GM18861 (cell line): ENCODE data around the gene KCNAB2.

ENCODE experiments used
- ATAC-seq: cut with Tn5 transposase; IDR thresholded peaks from one replicate; pipeline ENCODE4 v1.9.1; 2021; ENCODE audit not compliant: unreplicated experiment

KCNAB2 gene

DNA sequence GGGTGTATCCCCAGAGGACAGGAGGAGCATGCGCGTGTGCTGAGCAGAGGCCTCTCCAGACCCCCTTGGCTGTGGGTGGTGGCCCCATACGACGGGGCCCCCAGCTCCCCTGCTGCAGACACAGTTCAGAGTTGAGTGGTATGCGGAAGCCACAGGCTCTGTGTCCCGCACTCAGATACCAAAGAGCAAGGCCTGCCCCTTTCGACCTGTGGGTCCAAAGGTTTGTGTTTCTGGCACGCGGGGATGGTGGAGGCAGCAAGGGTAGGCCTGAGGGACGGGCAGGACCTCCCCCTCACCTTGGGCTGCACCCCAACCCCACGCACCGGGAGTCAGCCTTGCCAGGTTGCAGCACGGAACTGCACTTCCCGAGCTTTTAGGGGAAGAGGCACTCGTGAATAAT lies at the start of gene KCNAB2:
Gene KCNAB2, plus strand, starts transcription at position 328 of the 400 bp plus-strand sequence. CDS start 5,649 bp downstream, outside the sequence.
- no peak for ATAC-seq

DNA sequence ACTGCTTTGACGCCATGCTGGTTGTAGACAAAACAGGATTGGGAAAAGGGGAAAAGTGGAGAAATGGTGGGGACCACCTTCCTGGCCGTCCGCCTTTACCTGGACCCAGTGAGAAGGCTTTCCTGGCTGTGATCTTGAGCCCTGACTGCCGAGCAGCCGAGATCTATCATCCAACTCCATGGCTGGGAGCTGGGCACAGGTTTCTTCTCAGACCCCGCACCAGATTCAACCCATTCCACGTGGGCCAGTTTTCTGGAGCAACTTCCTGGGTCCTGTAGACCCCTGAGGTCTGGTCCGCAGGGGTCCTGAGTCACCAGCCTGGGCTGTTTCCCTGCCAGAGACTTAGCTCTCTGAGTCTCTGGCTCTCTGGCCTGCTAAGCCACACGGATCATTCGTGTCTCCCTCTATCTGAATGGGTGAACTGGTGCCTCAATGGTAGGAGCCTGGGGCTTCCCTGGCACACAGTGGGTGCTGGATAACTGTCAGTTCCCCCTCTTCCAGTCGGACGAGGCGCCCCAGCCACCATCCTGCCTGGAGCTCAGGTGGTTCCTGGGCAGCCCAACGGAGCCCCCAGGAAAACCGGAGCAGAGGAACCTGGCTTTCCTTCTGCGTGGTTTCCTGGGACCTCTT lies 48.9 kb upstream of the KCNAB2 start:
- no peak for ATAC-seq

DNA sequence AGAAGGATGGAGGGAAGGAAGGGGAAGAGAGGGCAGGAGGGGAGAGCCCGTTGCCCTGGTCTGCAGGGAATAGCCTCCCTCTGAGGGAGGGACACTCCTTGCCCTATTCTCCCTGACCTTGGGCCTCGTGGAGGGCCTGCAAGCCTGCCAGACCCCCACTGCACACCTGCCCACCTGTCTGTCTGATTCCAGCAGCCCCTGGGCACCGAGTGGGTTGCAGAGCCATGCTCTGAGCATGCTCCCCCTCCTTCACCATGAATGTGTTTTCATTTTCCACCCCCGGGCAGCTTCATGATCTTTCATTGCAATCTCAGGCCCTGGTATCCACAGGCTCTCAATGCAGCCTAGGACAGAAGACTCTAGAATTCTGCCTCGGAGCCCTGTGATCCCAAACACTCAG lies 48.4 kb upstream of the KCNAB2 start:
- no peak for ATAC-seq

DNA sequence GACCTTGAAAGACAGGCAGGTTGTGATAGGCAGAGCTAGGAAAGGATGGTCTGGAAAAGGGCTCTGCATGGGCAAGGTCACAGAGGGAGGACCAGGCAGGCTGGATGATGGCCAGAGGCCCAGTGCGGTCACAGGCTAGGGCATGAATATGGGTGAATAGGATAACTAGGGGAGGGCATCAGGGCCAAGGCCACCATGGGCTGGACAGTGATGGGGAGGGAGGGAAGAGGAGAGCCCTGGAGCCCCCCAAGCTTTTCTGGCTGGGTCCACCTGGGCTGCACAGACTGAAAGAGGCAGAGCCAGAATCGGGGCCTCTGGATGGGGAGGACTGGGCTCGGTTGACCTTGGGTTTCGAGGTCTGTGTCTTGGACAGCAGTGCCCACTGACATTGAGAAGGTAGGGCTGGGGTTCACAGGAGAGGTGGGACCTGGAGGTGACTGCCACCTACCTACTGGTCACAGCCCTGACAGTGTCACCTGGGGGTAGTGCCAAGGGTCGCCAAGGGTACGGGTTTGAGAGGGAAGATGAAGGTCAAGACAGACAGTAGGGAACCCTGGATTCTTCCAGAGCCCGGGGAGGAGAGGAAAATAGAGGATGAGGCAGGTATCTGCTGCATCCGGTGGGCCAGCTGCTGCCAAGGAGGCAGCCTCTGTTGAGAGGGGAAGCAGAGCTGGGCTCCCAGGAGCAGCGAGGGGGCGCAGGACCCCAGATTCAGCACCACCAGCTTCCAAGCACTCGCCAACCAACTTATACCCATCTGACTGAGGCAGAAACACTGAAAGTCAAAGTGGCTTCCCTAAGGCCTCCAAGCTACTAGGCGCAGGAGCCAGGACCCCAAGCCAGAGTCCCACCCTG lies 47.4 kb upstream of the KCNAB2 start:
- no peak for ATAC-seq

DNA sequence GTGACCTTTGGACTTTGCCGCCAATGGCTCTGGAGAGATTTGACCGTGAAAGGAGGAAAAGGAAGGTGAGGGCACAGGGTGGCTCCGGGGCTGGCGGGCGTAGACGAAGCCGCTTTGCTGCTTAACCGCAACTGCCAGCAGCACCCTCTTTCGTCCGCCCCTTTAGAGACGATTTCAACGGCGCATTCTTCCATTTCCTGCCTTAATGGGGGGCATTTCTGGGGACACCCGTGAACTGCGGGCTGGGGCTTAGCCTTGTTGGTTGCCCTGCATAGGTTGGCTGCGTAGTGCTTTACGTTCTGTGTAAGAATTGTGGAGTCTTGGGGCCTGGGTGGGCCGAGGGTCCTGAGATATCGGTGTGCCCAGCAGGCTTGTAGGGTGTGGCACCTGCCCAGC lies 46.8 kb upstream of the KCNAB2 start:
- ATAC-seq: no peak

DNA sequence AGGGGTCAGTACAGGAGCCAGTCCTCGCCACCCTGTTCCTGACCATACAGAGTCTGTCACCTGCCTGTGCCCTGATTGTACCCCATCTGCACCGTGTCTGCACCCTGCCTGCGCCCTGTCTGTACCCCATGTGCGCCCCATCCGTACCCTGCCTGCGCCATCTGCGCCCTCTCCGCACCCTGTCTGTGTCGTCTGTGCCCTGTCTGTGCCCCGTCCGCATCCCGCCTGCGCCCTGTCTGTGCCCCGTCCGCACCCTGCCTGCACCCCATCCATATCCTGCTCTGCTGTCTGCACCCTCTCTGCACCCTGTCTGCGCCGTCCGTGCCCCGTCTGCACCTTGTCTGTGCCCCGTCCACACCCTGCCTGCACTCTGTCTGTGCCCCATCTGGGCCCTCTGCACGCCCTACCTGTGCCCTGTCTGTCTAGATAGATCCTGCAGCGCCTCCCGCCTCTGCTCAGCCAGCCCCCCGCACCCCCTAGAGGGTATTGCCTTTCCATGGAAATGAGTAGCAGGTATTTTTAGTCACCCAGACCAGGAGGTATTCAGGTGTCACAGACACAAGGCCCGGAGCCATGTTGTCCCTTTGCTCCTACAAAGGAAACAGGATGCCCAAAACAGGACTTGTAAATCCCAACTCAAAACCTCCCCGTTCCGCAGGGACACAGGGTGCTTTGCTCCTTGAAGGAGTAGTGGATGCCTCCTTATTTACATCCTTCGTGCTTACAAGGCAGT lies 45.8 kb upstream of the KCNAB2 start:
- ATAC-seq: no peak

DNA sequence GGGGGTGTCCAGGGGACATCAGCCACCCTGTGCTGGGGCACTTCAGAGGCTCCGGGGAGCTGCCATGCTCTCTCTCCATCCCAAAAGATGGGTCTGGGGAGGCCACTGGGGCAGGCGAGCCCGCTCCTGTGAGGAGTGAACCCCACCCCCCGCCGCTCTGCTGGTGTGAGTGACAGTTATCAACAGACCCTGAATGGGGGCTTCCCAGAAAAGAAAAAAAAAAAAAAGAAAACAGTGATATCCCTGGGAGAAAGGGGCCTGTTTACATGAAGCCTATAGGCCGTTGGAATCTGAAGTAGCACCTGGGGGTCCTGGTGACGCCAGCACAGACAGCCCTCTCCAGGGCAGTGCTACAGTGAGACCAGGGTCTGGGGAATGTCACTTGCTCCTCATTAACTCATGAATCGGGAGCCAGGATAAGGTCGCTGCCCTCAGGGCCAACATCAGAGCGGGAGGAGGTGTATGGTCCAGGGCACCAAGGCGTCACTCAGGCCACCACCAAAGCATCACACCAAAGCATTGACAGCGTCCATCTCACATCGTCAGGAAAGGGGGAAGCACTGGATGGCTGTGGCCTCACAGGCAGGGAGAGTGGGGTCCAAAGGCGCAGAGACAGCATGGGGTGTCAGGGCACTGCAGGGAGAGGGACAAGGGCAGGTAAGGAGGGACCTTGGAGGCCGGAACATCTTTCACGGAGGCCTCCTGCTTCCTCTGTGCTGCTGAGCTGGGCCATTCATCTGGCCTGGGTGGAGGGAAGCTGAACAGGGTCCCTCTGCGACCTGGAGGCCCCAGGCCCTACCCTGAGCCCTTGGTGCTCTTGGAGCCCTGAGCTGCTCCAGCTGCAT lies 45.0 kb upstream of the KCNAB2 start:
- no peak for ATAC-seq

DNA sequence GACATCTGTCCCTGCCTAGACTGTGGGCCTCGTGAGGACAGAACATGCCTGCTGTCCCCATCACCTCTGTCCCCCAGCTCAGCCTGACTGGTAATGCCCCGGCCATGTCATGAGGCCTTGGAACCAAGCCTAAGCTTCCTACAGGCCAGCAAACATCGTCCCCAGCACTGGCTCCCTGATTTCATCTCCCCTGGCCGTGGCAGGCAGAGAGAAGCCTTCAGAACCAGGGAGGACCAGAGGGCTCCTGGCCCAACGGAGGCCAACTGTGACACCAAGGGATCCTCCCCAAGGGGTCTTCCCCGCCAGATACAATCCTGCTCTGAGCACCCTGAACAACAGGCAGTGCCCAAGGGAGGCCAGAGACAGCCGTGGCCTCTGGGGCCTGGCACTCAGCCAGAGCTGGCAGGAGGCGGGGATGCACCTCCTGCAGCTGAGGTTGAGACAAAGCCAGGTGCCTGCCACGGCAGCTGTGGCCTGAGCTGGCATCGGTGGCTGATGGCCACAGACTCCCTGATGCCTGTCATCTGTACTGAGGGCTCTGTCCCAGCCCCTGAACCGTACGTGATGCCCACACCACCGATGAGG lies 43.6 kb upstream of the KCNAB2 start:
- ATAC-seq: no peak

DNA sequence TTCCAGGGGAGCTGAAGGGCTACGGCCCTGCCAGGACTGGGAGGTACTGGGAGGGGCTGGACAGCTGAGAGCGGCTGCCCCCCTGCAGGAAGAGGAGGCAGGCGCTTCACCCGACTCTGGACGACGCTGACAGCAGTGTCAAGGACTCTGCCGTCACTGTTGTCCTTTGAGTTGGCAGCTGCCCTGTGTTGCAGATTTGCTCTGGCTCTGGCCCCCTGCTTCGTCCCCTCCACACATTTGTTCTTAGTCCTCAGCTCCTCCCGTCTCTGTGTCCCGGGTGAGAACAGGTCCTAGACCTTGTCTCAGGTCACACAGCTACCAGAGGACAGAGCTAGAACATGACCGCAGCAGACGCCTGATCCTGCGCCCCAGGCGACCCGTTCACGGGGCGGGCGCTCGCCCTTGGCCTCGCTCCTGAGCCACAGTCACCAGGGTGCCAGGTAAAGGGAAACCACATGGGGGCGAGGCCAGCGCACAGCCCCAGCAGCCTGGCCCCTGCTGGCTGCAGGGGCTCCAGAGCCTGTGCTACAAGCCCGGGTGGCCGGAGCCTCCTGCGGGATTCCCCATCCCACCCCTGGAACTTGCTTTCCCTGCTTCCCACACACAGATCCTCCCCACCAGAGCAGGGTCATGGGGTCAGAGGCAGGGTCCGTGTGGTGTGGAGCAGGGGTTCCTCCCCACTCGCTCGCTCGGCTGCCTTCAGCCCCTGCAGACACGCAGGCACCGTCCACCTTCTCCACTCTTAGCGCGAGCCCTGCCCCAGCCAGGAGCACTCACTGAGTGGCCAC lies 42.8 kb upstream of the KCNAB2 start:
- ATAC-seq: no peak

DNA sequence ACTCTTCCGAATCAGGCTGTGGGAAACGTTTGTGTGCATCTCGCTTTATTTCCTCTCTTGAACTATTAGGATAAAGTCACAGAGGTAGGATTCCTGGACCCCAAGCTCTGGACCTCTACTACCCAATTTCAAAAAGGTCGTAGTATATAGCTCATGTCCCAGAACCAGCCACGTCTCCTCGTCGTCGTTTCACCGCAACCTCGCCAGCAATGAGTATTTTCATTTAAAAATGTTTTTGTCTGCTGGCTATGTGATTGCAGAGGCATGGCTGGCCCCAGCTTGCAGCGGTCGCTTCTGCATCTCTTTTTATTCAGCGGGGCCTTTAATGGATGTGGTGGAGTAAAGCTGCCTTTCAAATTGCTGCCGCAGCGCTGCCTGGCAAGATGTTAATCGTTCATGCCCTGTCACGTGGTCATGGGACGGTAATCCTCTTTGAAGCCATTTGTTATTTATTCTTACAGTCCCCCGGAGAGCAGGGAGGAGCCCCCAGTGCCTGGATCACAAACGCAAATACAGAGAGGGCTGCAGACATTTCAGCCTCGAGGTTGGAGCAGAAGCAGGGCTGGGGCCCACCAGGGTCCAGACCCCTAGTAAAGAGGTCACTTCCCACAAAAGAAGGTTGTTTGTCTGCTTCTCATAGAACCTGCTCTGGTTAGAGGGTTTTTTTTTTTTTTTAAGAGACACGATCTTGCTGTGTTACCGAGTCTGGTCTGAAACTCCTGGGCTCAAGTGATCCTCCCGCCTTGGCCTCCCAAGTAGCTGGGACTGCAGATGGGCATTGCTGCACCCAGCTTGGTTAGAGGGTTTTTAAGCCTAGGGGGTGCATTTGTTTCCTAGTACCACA lies 41.9 kb upstream of the KCNAB2 start:
- ATAC-seq: no peak

DNA sequence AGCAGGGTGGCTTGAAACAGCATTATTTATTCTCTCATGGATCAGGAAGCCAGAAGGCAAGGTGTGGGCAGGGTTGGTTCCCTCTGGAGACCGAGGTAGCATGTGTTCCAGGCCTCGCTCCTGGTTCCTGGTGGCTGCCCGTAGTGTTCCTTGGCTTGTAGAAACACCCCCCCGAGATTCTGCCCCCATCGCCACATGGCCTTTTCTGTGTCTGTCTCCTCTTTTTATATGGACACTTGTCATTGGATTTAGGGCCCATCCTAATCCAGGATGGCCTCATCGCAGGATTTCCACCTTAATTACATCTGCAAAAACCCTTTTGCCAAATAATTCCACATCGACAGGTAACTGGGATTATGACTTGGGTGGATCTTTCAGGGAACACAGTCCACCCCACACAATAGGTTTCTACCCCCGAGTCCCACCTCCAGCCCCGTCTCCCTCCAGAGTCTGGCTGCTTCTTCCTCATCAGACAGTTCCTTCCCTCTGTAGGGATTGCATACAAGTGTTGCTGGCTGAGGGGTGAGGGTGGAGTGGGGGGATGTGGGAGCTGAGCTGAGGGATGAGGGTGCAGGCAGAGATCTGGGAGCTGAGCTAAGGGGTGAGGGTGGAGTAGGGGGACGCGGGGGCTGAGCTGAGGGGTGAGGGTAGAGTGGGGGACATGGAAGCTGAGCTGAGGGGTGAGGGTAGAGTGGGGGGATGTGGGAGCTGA lies 41.1 kb upstream of the KCNAB2 start:
- no peak for ATAC-seq

DNA sequence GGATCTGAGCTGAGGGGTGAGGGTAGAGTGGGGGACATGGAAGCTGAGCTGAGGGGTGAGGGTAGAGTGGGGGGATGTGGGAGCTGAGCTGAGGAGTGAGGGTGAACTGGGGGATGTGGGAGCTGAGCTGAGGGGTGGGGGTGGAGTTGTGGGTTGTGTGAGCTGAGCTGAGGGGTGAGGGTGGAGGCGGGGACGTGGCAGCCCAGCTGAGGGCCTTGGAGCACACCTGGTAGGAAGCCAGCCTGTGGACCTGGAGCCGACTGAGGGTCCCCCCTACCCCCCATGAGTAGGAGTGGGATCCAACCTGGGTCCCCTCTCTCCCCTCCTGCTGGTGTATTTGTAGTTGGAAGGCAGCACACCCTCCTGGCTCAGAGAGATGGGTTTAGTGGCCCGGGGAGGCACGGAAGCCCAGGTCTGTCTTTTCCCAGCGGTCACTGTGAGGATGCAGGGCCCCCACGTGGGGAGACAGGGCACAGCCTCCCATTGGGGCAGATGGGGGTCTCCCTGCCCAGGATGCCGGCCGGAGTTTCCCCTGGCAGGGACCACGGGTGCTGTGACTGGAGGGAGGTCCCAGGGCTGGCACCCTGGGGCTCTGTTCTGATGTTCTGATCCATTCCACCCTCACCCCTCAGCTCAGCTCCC lies 40.3 kb upstream of the KCNAB2 start:
- no peak for ATAC-seq

DNA sequence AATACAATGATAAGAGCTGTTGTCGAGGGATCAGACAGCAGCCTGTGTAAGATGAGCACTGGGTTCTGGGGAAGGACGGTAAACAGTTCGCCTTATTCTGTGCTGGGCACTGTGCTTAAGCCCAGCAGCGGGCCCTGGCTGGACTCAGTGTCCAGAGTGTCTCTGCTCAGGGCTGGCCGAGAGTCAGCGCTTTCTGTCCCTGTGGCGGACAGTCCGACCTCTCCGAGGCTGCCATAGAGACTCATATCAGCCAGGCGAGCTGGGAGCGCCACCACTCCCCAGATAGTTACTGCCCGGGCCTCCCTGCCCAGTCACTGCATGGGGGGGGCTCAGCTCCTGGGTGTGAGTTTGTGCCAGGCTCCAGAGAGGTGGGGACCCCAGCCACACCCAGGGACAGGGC lies 38.8 kb upstream of the KCNAB2 start:
- no peak for ATAC-seq

DNA sequence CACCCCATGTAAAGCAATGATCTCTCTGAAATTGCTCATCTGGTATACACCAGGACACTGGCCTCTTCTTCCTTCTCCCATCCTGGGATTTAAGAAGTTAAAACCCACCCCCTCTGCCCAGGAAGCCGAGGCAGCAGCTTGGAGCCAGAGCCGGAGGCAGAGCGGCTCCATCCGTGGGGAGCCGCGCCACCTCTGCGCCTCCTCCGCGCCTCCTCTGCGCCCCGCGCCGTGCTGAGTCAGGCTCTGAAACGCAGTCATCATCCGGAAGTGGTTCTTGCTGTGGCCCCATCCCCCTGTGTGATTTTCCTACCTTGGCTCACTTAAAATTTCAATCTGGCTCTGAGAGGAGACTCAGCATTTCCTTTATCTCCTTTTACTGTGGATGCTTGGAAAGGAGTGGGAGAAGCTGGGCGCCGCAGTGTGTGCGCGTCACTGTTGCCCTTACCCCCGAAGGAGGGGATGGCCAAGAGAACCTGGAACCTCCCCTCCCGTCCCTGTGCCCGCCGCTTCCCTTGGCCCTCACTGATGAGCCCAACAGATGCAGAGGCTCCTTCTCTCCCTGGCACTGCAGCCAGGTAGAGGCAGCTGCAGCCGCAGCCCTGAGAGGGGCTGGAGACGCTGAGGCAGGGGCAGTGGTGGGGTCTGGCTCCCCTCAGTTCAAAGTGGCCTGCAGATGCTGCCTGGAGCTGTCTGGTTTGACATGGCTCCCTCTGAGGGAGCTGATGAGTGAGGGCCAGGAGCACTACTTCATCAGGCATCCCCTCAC lies 38.2 kb upstream of the KCNAB2 start:
- no peak for ATAC-seq

DNA sequence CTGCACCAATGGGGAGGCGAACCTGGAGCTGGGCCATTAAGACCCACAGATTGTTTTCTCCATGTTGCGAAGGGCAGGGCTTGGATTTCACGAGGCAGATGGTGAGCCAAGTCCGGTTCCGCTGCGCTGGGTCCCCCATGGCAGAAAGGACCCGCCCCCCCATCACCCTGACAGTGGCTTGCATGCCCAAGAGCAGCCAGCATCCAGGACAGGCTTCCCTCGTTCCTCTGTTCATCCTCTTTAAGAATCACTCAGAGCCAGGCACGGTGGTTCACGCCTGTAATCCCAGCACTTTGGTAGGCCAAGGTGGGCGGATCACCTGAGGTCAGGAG lies 37.6 kb upstream of the KCNAB2 start:
- ATAC-seq: no peak

DNA sequence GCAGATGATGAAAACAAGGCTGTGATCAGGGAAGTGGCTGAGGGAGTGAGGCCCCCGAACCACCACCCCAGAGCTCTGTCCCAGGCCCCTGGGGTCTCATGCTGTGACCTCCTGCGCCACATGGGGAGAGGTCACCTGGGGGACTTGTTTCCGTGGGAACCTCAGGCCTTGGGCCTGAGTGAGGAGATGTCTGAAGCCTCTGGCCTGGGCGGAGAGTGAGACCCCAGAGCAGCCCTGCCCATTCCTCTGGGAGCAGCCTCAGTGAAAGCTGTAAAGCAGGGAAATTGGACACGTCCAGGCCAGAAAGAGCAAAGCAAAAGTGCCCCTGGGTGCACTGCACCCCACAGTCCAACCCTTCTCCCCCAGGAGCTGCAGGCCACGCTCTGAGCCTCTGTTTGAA lies 37.0 kb upstream of the KCNAB2 start:
- ATAC-seq: no peak
